H9 (cell line): ENCODE measurements around the gene JUP. TPM values are rescaled to one million over a fixed set of nuclear protein-coding genes. Genes with fewer than 3 reads are reported as not detected.

Source experiments
- DNase-seq: peaks from one replicate; pipeline ENCODE4 v3.0.0-alpha.2; 2017
- H2AFZ ChIP-seq: one replicate; pipeline ENCODE4 v1.6.1; 2013; ENCODE audit warnings: mild to moderate bottlenecking, low read length, control low read depth, moderate library complexity
- H2AK5ac ChIP-seq: 2 replicates; pipeline ENCODE4 v1.6.1; 2013; ENCODE audit warnings: low read length, control low read depth, mixed read lengths; ENCODE audit not compliant: insufficient read length
- H2BK120ac ChIP-seq: one replicate; pipeline ENCODE4 v1.6.1; 2013; ENCODE audit warnings: low read depth, mild to moderate bottlenecking, low read length, control low read depth, inconsistent platforms; ENCODE audit not compliant: poor library complexity, severe bottlenecking
- H2BK12ac ChIP-seq: 2 replicates; pipeline ENCODE4 v1.6.1; 2013; ENCODE audit warnings: low read length, control low read depth, mixed read lengths, low read depth; ENCODE audit not compliant: insufficient read length
- H2BK15ac ChIP-seq: 2 replicates; pipeline ENCODE4 v1.6.1; 2013; ENCODE audit warnings: low read depth, low read length, control low read depth
- H2BK20ac ChIP-seq: one replicate; pipeline ENCODE4 v1.6.1; 2013; ENCODE audit warnings: low read depth, mild to moderate bottlenecking, low read length, control low read depth, inconsistent platforms; ENCODE audit not compliant: poor library complexity, severe bottlenecking
- H2BK5ac ChIP-seq: 2 replicates; pipeline ENCODE4 v1.6.1; 2013; ENCODE audit warnings: low read length, control low read depth, mixed read lengths; ENCODE audit not compliant: insufficient read length
- H3K14ac ChIP-seq: 2 replicates; pipeline ENCODE4 v1.6.1; 2013; ENCODE audit warnings: low read length, control low read depth; ENCODE audit not compliant: insufficient read depth
- H3K18ac ChIP-seq: 2 replicates; pipeline ENCODE4 v1.6.1; 2013; ENCODE audit warnings: low read depth, mild to moderate bottlenecking, mixed read lengths, low read length, control low read depth; ENCODE audit not compliant: insufficient read length
- H3K23ac ChIP-seq: 2 replicates; pipeline ENCODE4 v1.6.1; 2013; ENCODE audit warnings: low read length, control low read depth, mixed read lengths, low read depth; ENCODE audit not compliant: insufficient read length
- H3K23me2 ChIP-seq: 2 replicates; pipeline ENCODE4 v1.6.1; 2013; ENCODE audit warnings: low read depth, mild to moderate bottlenecking, mixed read lengths, low read length, control low read depth; ENCODE audit not compliant: insufficient read length, poor library complexity, severe bottlenecking
- H3K27ac ChIP-seq: 2 replicates; pipeline ENCODE4 v1.5.1; 2013; ENCODE audit warnings: low read length, control low read depth, mixed read lengths, low read depth; ENCODE audit not compliant: insufficient read length
- H3K27me3 ChIP-seq: 2 replicates; pipeline ENCODE4 v1.6.1; 2013; ENCODE audit warnings: low read length, control low read depth, inconsistent platforms; ENCODE audit not compliant: insufficient read depth
- H3K4ac ChIP-seq: 2 replicates; pipeline ENCODE4 v1.6.1; 2013; ENCODE audit warnings: low read depth, mild to moderate bottlenecking, control low read depth, inconsistent platforms, low read length, moderate library complexity
- H3K4me1 ChIP-seq: 2 replicates; pipeline ENCODE4 v1.6.1; 2013; ENCODE audit warnings: low read length, control low read depth, inconsistent platforms; ENCODE audit not compliant: insufficient read depth
- H3K4me2 ChIP-seq: 2 replicates; pipeline ENCODE4 v1.6.1; 2013; ENCODE audit warnings: low read length, control low read depth, mixed read lengths; ENCODE audit not compliant: insufficient read length, insufficient read depth
- H3K56ac ChIP-seq: 2 replicates; pipeline ENCODE4 v1.6.1; 2013; ENCODE audit warnings: low read depth, mild to moderate bottlenecking, mixed read lengths, low read length, control low read depth; ENCODE audit not compliant: insufficient read length
- H3K79me1 ChIP-seq: 2 replicates; pipeline ENCODE4 v1.6.1; 2013; ENCODE audit warnings: low read depth, mild to moderate bottlenecking, moderate library complexity, low read length, control low read depth, inconsistent platforms; ENCODE audit not compliant: insufficient read depth, poor library complexity, severe bottlenecking
- H3K79me2 ChIP-seq: 2 replicates; pipeline ENCODE4 v1.6.1; 2013; ENCODE audit warnings: low read length, control low read depth, inconsistent platforms; ENCODE audit not compliant: insufficient read depth
- H3K9ac ChIP-seq: 2 replicates; pipeline ENCODE4 v1.6.1; 2013; ENCODE audit warnings: low read length, control low read depth, mixed read lengths; ENCODE audit not compliant: insufficient read length; ENCODE audit errors: extremely low read depth
- H3K9me3 ChIP-seq: one replicate; pipeline ENCODE4 v1.6.1; 2013; ENCODE audit warnings: low read depth, low read length, inconsistent platforms; ENCODE audit not compliant: control insufficient read depth
- H3T11ph ChIP-seq: one replicate; pipeline ENCODE4 v1.6.1; 2013; ENCODE audit warnings: mild to moderate bottlenecking, low read length, control low read depth, inconsistent platforms
- H4K20me1 ChIP-seq: one replicate; pipeline ENCODE4 v1.6.1; 2013; ENCODE audit not compliant: control insufficient read depth, insufficient read length, insufficient read depth
- H4K5ac ChIP-seq: 2 replicates; pipeline ENCODE4 v1.6.1; 2013; ENCODE audit warnings: low read depth, mild to moderate bottlenecking, mixed read lengths, low read length, control low read depth; ENCODE audit not compliant: insufficient read length
- H4K8ac ChIP-seq: replicated peaks from 2 replicates; pipeline ENCODE4 v1.6.1; 2013; ENCODE audit warnings: low read length, control low read depth, mixed read lengths, low read depth; ENCODE audit not compliant: insufficient read length
- H4K91ac ChIP-seq: 2 replicates; pipeline ENCODE4 v1.6.1; 2013; ENCODE audit warnings: low read depth, mild to moderate bottlenecking, moderate library complexity, mixed read lengths, low read length, control low read depth; ENCODE audit not compliant: insufficient read length
- H3K27ac Mint-ChIP-seq, 3 experiments: 2 replicates in 2 of 3; 3 replicates in 1 of 3; pipeline ENCODE4 v1.8.0; 2020 to 2021; ENCODE audit warnings: mixed read lengths in 3 of 3, mild to moderate bottlenecking in 1 of 3, moderate library complexity in 1 of 3
- H3K27me3 Mint-ChIP-seq: 2 replicates; pipeline ENCODE4 v1.8.0; 2021; ENCODE audit warnings: low read depth, mild to moderate bottlenecking, moderate library complexity, mixed read lengths
- H3K36me3 Mint-ChIP-seq, 3 experiments: 2 replicates in 2 of 3; 3 replicates in 1 of 3; pipeline ENCODE4 v1.8.0; 2020 to 2021; ENCODE audit warnings: low read depth in 3 of 3, mixed read lengths in 3 of 3; ENCODE audit not compliant: insufficient read depth in 1 of 3
- H3K4me1 Mint-ChIP-seq, 2 experiments: 2 replicates each; pipeline ENCODE4 v1.8.0; 2020; ENCODE audit warnings: mixed read lengths in 2 of 2
- H3K4me3 Mint-ChIP-seq, 2 experiments: 2 replicates in 1 of 2; 3 replicates in 1 of 2; pipeline ENCODE4 v1.8.0; 2020 to 2021; ENCODE audit warnings: mild to moderate bottlenecking in 2 of 2, mixed read lengths in 2 of 2, moderate library complexity in 1 of 2
- H3K9me3 Mint-ChIP-seq, 2 experiments: 2 replicates in 1 of 2; 3 replicates in 1 of 2; pipeline ENCODE4 v1.8.0; 2020; ENCODE audit warnings: mild to moderate bottlenecking in 2 of 2, mixed read lengths in 2 of 2, moderate library complexity in 1 of 2
- WGBS: extraction: QIAGEN DNeasy Blood & Tissue Kit; methylation state at CpG from one replicate; pipeline ENCODE4 v1.1.7; 2013; ENCODE audit warnings: missing lambda C conversion rate, low lambda C conversion rate, mixed read lengths; ENCODE audit not compliant: insufficient read length; ENCODE audit errors: extremely low coverage; 5-methylcytosine and 5-hydroxymethylcytosine counted together
- total RNA-seq: library from RNA; stranded (reverse); gene quantifications from 2 replicates; pipeline ENCODE4 v1.2.1, GENCODE V29; 2021
- TF ChIP-seq, protein P1 (sequence below): fragments of 200-600 bp; sonication (generic); conservative IDR thresholded peaks from 3 replicates; pipeline ENCODE4 v1.8.0; 2021; ENCODE audit warnings: antibody characterized with exemption, mild to moderate bottlenecking

The JUP gene
- total RNA-seq, 1 experiment from 2014 or later: 90.1 TPM

DNA sequence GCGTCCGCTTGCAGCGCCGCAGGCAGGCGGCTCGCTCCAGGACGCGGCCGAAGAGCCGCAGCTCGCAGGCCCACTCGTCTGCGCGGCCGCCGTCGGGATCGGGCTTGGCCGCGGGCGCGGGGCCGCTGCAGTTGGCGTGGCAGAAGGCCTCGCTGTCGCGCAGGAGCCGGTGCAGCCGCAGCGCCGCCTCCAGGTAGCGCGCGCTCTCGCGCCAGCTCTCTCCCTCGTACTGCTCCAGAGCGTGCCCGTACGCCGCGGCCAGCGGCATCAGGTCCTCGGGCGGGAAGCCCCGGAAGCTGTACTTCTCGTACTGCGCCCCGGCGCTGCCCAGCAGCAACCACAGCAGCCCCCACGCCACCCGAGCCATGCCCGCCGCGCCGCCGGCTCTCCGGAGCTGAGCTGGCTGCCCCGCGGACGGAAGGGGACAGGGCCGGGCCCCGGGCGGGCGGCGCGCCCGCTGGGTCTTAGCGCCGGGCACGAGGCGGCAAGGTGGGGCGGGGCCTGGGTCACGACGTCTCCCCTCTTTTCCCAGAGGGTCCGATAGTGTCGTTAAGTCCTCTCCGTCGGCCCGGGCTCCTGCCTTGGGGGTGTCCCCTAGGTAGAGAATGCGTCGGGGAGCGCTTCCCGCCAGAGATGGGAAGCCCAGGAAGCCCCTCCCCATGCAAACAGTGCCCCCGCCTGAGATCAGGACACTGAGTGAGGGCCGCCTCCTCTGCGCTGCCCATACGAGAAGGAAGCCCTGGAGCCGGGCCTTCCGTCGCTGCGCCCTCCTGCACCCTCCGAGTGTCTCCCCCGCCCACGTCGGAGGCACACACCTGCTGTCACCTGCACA lies 25.3 kb upstream of the JUP start, which contains the start of gene P3H4:
Gene P3H4, minus strand, starts transcription at position 401 of the 832 bp plus-strand sequence. Its CDS starts 34 bp downstream, at position 367.
- Histone ChIP-seq H4K5ac (no peak within 1 kb of the TSS), H4K91ac (no peak within 1 kb of the TSS), H3K27ac (no peak within 1 kb of the TSS), H3K56ac (no peak within 1 kb of the TSS), H2BK120ac (no peak within 1 kb of the TSS), H3K9me3 (no peaks in the 10 kb centered on the region), H3K4me1 (peaks cover 4% of the 10 kb centered on the region; the same call in 1 of the 2 replicates), H2BK20ac (no peak within 1 kb of the TSS), H2BK15ac (no peak within 1 kb of the TSS; the same call in 1 of the 2 replicates), H2BK5ac (no peak within 1 kb of the TSS), H3K4me2 (peak within 1 kb of the TSS; percentile 76), H2AFZ (no peak within 1 kb of the TSS), H3K4ac (no peak within 1 kb of the TSS), H3K79me1 (peaks cover 2% of the 10 kb centered on the region), H4K8ac (no peak within 1 kb of the TSS), H3K18ac (no peak within 1 kb of the TSS), H3K79me2 (peaks cover 14% of the 10 kb centered on the region; the same call in 1 of the 2 replicates), H3K23ac (no peak within 1 kb of the TSS), H3K27me3 (no peaks in the 10 kb centered on the region), H3T11ph (no peak within 1 kb of the TSS), H2AK5ac (no peak within 1 kb of the TSS), H3K14ac (0 out of 2 replicates have a peak within 1 kb of the TSS, but pooled peaks have one; percentile 38), H2BK12ac (no peak within 1 kb of the TSS), H4K20me1 (no peaks in the 10 kb centered on the region), H3K23me2 (peaks cover 16% of the 10 kb centered on the region), H3K9ac (peak within 1 kb of the TSS; percentile 3)
- Mint-ChIP-seq H3K4me1 (peaks cover 23 to 27% of the 10 kb centered on the region in 2 experiments), H3K36me3 (peaks cover 22 to 26% (median 24%) of the 10 kb centered on the region in 3 experiments), H3K27ac (peak within 1 kb of the TSS; percentile 79 to 97 (median 91); a peak in 6 of 7 replicates), H3K27me3 (peaks cover 11% of the 10 kb centered on the region), H3K4me3 (peak within 1 kb of the TSS; percentile 91 to 99), H3K9me3 (peaks cover 0 to 10% of the 10 kb centered on the region in 2 experiments; a peak in 3 of 5 replicates)
- WGBS: no CpG with 5 or more reads among the region's 96 CpGs
- peak; percentile 87 for DNase-seq
- TF ChIP-seq, protein P1, sequence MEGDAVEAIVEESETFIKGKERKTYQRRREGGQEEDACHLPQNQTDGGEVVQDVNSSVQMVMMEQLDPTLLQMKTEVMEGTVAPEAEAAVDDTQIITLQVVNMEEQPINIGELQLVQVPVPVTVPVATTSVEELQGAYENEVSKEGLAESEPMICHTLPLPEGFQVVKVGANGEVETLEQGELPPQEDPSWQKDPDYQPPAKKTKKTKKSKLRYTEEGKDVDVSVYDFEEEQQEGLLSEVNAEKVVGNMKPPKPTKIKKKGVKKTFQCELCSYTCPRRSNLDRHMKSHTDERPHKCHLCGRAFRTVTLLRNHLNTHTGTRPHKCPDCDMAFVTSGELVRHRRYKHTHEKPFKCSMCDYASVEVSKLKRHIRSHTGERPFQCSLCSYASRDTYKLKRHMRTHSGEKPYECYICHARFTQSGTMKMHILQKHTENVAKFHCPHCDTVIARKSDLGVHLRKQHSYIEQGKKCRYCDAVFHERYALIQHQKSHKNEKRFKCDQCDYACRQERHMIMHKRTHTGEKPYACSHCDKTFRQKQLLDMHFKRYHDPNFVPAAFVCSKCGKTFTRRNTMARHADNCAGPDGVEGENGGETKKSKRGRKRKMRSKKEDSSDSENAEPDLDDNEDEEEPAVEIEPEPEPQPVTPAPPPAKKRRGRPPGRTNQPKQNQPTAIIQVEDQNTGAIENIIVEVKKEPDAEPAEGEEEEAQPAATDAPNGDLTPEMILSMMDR: peak; percentile 77
